HG03103 (cell line): Measurements from ENCODE around the gene SLC30A7.

Experiments
- ATAC-seq: cut with Tn5 transposase; IDR thresholded peaks from one replicate; pipeline ENCODE4 v1.9.1; 2021; ENCODE audit warnings: low read depth; ENCODE audit not compliant: unreplicated experiment

SLC30A7 gene

DNA sequence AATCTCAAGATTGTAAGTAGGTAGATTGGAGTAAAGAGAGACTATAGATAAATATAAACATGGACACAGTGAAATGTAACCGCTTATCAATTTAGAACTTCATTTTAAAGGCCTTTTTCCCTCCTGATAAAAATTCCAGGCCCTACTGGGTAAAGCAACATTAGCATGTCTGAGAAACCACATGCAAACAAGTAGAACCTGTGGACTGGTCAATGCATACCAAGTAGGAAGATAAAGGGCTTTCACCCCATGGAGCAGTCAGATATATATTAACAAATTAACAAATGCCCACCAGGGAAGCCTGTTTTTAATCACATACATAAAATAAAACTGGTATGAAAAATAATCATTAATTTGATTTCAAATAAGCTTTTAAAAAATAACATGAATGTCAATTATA is 121.6 kb downstream of the SLC30A7 start:
- no peak for ATAC-seq

DNA sequence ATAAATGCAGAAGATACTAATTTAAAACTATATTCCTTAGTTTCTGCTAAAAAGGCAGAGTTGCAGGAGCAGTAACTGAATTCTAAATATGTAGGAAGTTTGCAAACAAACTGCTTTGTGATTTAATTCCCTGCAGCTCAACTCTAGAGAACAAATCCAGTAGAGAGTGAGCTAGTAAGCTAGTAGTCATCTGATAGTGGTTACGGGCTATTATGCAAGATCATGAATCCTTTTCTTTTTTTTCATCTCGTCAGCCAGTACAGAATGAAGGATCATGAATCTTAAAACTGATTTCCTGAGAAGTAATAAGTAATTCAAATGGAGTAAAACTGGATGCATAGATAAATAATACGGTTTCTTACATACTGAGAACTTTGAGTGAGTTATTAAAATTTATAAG is 126.4 kb downstream of the SLC30A7 start:
- ATAC-seq = no peak

DNA sequence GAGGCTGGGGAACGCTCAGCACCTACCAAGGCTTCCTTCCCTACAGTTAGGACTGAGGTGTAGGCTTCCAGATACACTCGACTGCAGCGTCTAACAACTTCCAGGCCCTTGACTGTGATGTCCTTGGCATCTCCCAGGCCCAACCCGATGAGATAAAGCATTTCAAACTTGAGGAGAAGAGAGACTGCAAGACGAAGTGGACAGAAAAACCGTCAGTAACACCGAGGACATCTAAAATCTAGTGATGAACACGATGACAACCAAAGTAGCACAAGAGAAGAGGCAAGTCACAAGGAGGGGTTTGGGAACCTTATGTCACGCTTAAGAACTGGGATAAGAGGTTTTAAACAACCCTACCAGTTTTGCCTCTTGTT is 129.4 kb downstream of the SLC30A7 start:
- ATAC-seq = peak; percentile 18

DNA sequence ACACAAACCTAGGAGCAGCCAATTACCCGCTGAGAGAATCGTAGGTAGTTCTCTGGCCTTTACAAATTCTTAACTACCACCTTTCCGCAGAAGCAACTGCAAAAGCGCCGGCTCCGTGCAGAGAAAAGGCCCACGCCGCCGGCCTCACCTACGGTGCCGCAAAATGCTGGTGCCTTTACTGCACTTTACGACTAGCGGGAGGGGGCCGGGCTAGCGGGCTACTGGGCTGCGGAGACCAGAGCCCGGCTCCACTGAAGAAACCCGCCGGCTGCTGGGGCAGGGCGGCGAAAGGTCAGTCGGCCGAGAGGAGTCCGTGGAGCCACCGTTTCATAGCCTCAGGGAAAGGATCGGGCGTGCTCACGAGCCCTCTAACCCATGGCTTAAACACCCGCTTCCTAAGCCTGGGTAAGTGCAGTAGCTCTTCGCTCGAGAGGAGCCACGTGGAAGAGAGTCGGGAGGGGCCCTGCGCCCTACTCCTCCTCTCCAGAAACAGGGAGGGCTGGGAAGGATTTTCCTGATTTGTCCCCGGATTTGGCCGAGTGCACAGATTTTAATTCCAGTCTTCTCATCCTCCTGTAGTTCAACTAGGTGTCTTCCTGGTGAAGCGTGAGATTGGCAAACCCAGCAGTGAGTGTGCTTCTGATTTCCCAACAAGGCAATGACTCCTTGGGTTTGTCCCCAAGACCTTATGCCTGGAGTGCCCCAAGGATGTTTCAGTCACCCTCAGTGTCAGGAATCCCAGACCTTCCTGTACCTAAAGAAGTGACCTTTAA is 130.0 kb downstream of the SLC30A7 start, which contains the start of gene DPH5:
TSS of gene DPH5 (minus strand) at position 128 of the 773 bp plus-strand sequence. CDS start 341 bp downstream, outside the sequence.
- peak; percentile 83 for ATAC-seq

DNA sequence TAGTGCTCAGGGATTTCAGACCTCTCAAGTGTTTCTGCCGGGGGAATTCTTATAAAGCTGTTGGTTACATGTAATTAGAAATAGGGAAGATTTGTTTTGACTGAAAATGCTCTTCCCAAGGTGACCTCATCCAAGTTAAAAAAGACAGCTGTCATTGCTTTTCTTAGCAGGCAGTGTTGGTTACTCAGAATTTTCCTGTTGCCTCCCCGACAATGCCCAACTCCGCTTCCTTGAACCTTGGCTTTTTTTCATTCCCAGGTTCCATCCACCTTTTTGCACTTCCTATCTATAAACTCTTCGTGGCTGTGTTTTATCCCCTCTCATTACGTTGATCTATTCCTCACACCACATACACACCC is 130.5 kb downstream of the SLC30A7 start:
- ATAC-seq = no peak

DNA sequence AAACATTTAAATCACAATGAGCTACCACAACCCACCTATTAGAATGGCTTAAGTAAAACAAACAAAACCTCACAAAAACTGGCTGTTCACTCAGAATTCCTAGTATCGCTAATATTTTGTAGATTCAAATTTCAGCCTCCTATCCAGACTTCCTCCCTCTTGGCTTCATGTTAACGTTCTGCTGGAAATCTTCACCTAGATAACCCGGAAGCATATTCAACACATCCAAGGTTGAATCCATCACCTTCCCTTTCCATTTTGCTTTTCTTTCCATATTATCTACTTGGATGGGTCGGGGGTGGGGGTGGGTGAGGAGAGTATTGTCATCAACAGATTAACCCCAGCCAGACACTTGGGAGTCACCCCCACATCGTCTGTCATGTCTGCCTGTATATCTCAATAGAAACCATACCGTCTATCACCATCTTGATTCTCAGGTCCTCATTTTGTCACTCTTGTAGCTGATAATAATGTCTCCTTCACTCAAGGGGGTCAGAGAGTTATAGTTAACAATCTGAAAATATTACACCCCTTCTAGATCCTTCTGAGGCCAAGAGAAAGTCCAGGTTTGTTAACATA is 131.4 kb downstream of the SLC30A7 start:
- no peak for ATAC-seq

DNA sequence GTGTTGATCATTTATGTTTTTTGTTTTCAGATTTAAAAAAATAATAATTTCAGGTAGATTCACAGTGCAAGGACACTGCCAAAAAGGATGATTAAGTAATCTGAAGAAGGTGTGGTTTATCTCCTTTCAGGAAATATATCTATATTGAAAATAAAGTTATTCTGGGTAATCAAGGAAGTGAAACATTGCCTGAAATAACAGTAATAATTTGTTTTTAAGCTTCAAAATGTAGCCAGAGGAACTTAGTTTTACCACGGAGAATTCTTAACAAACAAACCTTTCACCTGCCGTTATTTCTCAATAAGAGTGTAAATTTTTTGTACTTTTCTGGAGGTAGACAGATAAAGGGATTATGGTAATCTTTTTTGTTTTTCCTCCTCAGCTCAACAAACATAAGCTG is 132.6 kb downstream of the SLC30A7 start:
- no peak for ATAC-seq

DNA sequence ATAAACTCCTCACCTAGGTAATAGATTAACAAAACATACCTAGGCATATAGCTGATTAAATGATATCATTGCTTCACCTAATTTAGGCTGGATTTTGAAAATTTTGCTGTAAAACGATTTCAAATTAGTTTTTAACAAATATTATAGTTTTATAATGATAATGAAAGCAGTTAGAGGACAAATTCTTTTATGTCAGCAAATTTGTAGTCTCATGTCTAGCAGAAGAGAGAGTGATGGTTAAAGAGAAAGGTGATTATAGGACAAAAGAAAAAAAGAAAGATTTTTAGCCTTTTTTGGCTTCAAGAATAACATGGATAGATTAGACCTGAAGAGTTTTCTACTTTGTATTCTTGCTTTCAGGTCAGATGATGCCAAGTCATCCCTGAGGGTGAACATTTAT is 133.3 kb downstream of the SLC30A7 start:
- no peak for ATAC-seq

DNA sequence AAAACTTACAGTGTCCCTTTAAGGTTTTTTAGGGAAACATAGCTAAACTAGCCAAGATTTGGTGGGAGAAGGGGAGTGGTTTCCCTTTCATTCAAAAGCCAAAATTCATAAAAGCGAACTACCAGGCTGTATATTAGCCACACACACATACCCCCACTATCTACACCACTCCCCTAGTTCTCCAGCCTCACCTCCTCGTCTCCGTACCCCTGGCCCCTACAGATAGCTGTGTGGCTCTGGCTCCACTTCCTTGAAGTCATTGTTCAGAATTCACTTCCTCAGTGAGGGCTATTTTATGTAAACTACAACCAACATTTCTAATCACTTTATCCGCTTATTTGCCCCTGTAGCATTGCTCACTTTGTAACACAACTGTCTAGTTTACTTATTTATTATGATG is 135.0 kb downstream of the SLC30A7 start:
- ATAC-seq = no peak
